ENCODE measurements around the gene ID4. TPM values are rescaled to one million over a fixed set of nuclear protein-coding genes. Genes with fewer than 3 reads are reported as not detected.

Gene ID4
- total RNA-seq: 10 to 100 TPM; 27.5 to 35.8 TPM
- polyA plus RNA-seq (ENCODE audit: insufficient read length in 6 of 6): 10 to 100 TPM; 35.5 to 55.7 (median 47.5) TPM
- long read RNA-seq, donor 1, transcript ID4-201 (3 exons, 2,344 nt): major isoform, 30 of 30 reads
- long read RNA-seq, donor 1, partial matches to known transcripts: 0 of 30 reads
- long read RNA-seq, donor 1, other reads (novel, unspliced or antisense): 0 of 30 reads
- long read RNA-seq, donor 2, transcript ID4-201 (3 exons, 2,344 nt): major isoform, 18 of 18 reads
- long read RNA-seq, donor 2, partial matches to known transcripts: 0 of 18 reads
- long read RNA-seq, donor 2, other reads (novel, unspliced or antisense): 0 of 18 reads
- long read RNA-seq, donor 3, transcript ID4-201 (3 exons, 2,344 nt): major isoform, 36 of 36 reads
- long read RNA-seq, donor 3, partial matches to known transcripts: 0 of 36 reads
- long read RNA-seq, donor 3, other reads (novel, unspliced or antisense): 0 of 36 reads
- long read RNA-seq, donor 4, partial matches to known transcripts: 0 of 4 reads
- long read RNA-seq, donor 4, other reads (novel, unspliced or antisense): 1 of 4 reads
- long read RNA-seq, donor 5, transcript ID4-201 (3 exons, 2,344 nt): major isoform, 33 of 33 reads
- long read RNA-seq, donor 5, partial matches to known transcripts: 0 of 33 reads
- long read RNA-seq, donor 5, other reads (novel, unspliced or antisense): 0 of 33 reads
- long read RNA-seq, donor 6, transcript ID4-201 (3 exons, 2,344 nt): major isoform, 21 of 21 reads
- long read RNA-seq, donor 6, partial matches to known transcripts: 0 of 21 reads
- long read RNA-seq, donor 6, other reads (novel, unspliced or antisense): 0 of 21 reads
- long read RNA-seq, donor 7, transcript ID4-201 (3 exons, 2,344 nt): major isoform, 16 of 16 reads
- long read RNA-seq, donor 7, partial matches to known transcripts: 0 of 16 reads
- long read RNA-seq, donor 7, other reads (novel, unspliced or antisense): 0 of 16 reads
- long read RNA-seq, donor 8, transcript ID4-201 (3 exons, 2,344 nt): major isoform, 19 of 19 reads
- long read RNA-seq, donor 8, partial matches to known transcripts: 0 of 19 reads
- long read RNA-seq, donor 8, other reads (novel, unspliced or antisense): 0 of 19 reads
- long read RNA-seq, donor 9: 0 reads
- long read RNA-seq, donor 10, transcript ID4-201 (3 exons, 2,344 nt): major isoform, 10 of 11 reads
- long read RNA-seq, donor 10, partial matches to known transcripts: 0 of 11 reads
- long read RNA-seq, donor 10, other reads (novel, unspliced or antisense): 1 of 11 reads
- long read RNA-seq, donor 11, transcript ID4-201 (3 exons, 2,344 nt): major isoform, 156 of 162 reads
- long read RNA-seq, donor 11, partial matches to known transcripts: 6 of 162 reads
- long read RNA-seq, donor 11, other reads (novel, unspliced or antisense): 0 of 162 reads
- long read RNA-seq, donor 12, transcript ID4-201 (3 exons, 2,344 nt): major isoform, 28 of 28 reads
- long read RNA-seq, donor 12, partial matches to known transcripts: 0 of 28 reads
- long read RNA-seq, donor 12, other reads (novel, unspliced or antisense): 0 of 28 reads

- Histone ChIP-seq H3K36me3 (no peaks in the 10 kb centered on the region), H3K4me1 (peaks cover 0 to 4% of the 10 kb centered on the region in 2 donors), H3K27me3 (peaks cover 4 to 87% of the 10 kb centered on the region in 2 donors), H3K4me3 (peak within 1 kb of the TSS; percentile 56), H3K9me3 (no peaks in the 10 kb centered on the region), H3K27ac (peak within 1 kb of the TSS; percentile 76 to 80)
- TF ChIP-seq CTCF (IDR thresholded peaks at IDR 0.05): no peak
- DNase-seq: peak; percentile 92 to 98 (median 96)
- intact Hi-C loops (cut with DNase I): no loop called here
- ATAC-seq: peak; percentile 87
These were observed at the start of gene ID4 for GRCh38 chr6:19836799-19837510. Gene ID4, plus strand, starts transcription at chr6:19837370. Its CDS starts 385 bp downstream, at chr6:19837755.

GRCh38 chr6:19788686-19789085 is 48.5 kb upstream of the ID4 start:
- H3K27ac ChIP-seq: no peak overlapping the region
- ATAC-seq: peak; percentile 38

GRCh38 chr6:19789100-19789803 is 47.9 kb upstream of the ID4 start:
- Histone ChIP-seq H3K27me3 (no peaks in the 10 kb centered on the region), H3K9me3 (no peaks in the 10 kb centered on the region), H3K4me1 (peaks cover 0 to 7% of the 10 kb centered on the region in 2 donors), H3K4me3 (no peak overlapping the region), H3K36me3 (no peaks in the 10 kb centered on the region), H3K27ac (no peak overlapping the region)
- DNase-seq (no peak), ATAC-seq (peak; percentile 54)
- intact Hi-C loops (cut with DNase I): no loop called here
- no peak for TF ChIP-seq CTCF (IDR thresholded peaks at IDR 0.05)

More at GRCh38 chr6:19788686-19789085, 48.5 kb upstream of the ID4 start:
- no peak for TF ChIP-seq CTCF (IDR thresholded peaks at IDR 0.05)
- no peaks in the 10 kb centered on the region for H3K36me3 ChIP-seq
- no peaks in the 10 kb centered on the region for H3K27me3 ChIP-seq
- no peak for DNase-seq
- H3K9me3 ChIP-seq: no peaks in the 10 kb centered on the region
- peaks cover 0 to 7% of the 10 kb centered on the region in 2 donors for H3K4me1 ChIP-seq
- H3K4me3 ChIP-seq: no peak overlapping the region
- intact Hi-C loops (cut with DNase I): no loop called here

- H3K9me3 ChIP-seq: no peaks in the 10 kb centered on the region
- H3K4me1 ChIP-seq: peaks cover 0 to 7% of the 10 kb centered on the region in 2 donors
- intact Hi-C loops (cut with DNase I): no loop called here
- no peaks in the 10 kb centered on the region for H3K36me3 ChIP-seq
- H3K4me3 ChIP-seq: no peak overlapping the region
- TF ChIP-seq CTCF (IDR thresholded peaks at IDR 0.05): no peak
- no peaks in the 10 kb centered on the region for H3K27me3 ChIP-seq
- DNase-seq (no peak), ATAC-seq (peak; percentile 73)
- no peak overlapping the region for H3K27ac ChIP-seq
These were observed 45.9 kb upstream of the ID4 start for GRCh38 chr6:19791267-19791666.
